RWPE2 (cell line): Measurements from ENCODE around the gene CELA1.

Source experiments
- ATAC-seq: fragments of 200-7000 bp; cut with Tn5 transposase; 3 replicates; pipeline ENCODE4 v1.9.1; 2021; ENCODE audit warnings: low read depth
- DNase-seq: peaks from one replicate; pipeline ENCODE4 v3.0.0-alpha.2; 2020; ENCODE audit warnings: low spot score
- H3K27ac ChIP-seq: fragments of 450-650 bp; 2 replicates; pipeline ENCODE4 v1.5.1; 2017; ENCODE audit warnings: mild to moderate bottlenecking; ENCODE audit not compliant: poor library complexity, severe bottlenecking
- H3K27me3 ChIP-seq: fragments of 250-450 bp; sonication (Bioruptor Pico); 2 replicates; pipeline ENCODE4 v1.5.1; 2021; ENCODE audit warnings: mild to moderate bottlenecking, moderate library complexity; ENCODE audit not compliant: insufficient read depth, poor library complexity, severe bottlenecking
- H3K36me3 ChIP-seq: fragments of 250-450 bp; sonication (Bioruptor Pico); 2 replicates; pipeline ENCODE4 v1.5.1; 2020; ENCODE audit warnings: low read depth, mild to moderate bottlenecking, moderate library complexity
- H3K4me1 ChIP-seq: fragments of 250-450 bp; sonication (Bioruptor Pico); 2 replicates; pipeline ENCODE4 v1.5.1; 2021; ENCODE audit warnings: mild to moderate bottlenecking, moderate library complexity; ENCODE audit not compliant: insufficient read depth, poor library complexity, severe bottlenecking
- H3K4me3 ChIP-seq: fragments of 250-450 bp; sonication (Bioruptor Pico); 2 replicates; pipeline ENCODE4 v1.5.1; 2021; ENCODE audit warnings: mild to moderate bottlenecking, moderate library complexity; ENCODE audit not compliant: severe bottlenecking
- H3K9me3 ChIP-seq: fragments of 250-450 bp; sonication (Bioruptor Pico); 2 replicates; pipeline ENCODE4 v1.5.1; 2021; ENCODE audit warnings: mild to moderate bottlenecking, moderate library complexity; ENCODE audit not compliant: severe bottlenecking
- CTCF ChIP-seq: fragments of 450-650 bp; IDR thresholded peaks from one replicate; pipeline ENCODE4 v1.5.1; 2017; ENCODE audit warnings: mild to moderate bottlenecking, moderate library complexity; ENCODE audit not compliant: poor library complexity, severe bottlenecking

CELA1 gene

GRCh38 chr12:51323966-51324895 is 22.2 kb downstream of the CELA1 start, which contains the start of gene BIN2:
BIN2 (minus strand) TSS chr12:51324174; CDS start chr12:51324102, 72 bp downstream.
- Histone ChIP-seq H3K4me3 (no peak within 1 kb of the TSS), H3K9me3 (no peaks in the 10 kb centered on the region), H3K4me1 (peaks cover 2% of the 10 kb centered on the region), H3K27ac (no peak within 1 kb of the TSS), H3K27me3 (no peaks in the 10 kb centered on the region), H3K36me3 (no peaks in the 10 kb centered on the region)
- no peak for TF ChIP-seq CTCF
- ATAC-seq, result no peak
- DNase-seq, result no peak

GRCh38 chr12:51323317-51323960 is 23.0 kb downstream of the CELA1 start:
- Histone ChIP-seq H3K9me3 (no peaks in the 10 kb centered on the region), H3K4me3 (no peak overlapping the region), H3K27me3 (no peaks in the 10 kb centered on the region), H3K36me3 (no peaks in the 10 kb centered on the region), H3K27ac (no peak overlapping the region), H3K4me1 (peaks cover 2% of the 10 kb centered on the region)
- ATAC-seq (no peak), DNase-seq (no peak)
- no peak for TF ChIP-seq CTCF

- no peak for ATAC-seq
- H3K27me3 ChIP-seq, result no peaks in the 10 kb centered on the region
- H3K4me1 ChIP-seq, result peaks cover 2% of the 10 kb centered on the region
- H3K36me3 ChIP-seq, result no peaks in the 10 kb centered on the region
- no peak overlapping the region for H3K27ac ChIP-seq
- no peak for DNase-seq
- no peak for TF ChIP-seq CTCF
- H3K4me3 ChIP-seq, result no peak overlapping the region
- H3K9me3 ChIP-seq, result no peaks in the 10 kb centered on the region
Observed at GRCh38 chr12:51322452-51322851, 24.0 kb downstream of the CELA1 start.

- Histone ChIP-seq H3K4me3 (no peak overlapping the region), H3K4me1 (no peaks in the 10 kb centered on the region), H3K27me3 (no peaks in the 10 kb centered on the region), H3K9me3 (no peaks in the 10 kb centered on the region), H3K36me3 (no peaks in the 10 kb centered on the region), H3K27ac (no peak overlapping the region)
- DNase-seq, result no peak
- no peak for ATAC-seq
- no peak for TF ChIP-seq CTCF
Observed at GRCh38 chr12:51321882-51322281, 24.6 kb downstream of the CELA1 start.
